Central memory CD8-positive, alpha-beta T cell (primary cell): ENCODE data around the gene JAZF1.

Experiments used
- ATAC-seq: fragments of 150-1000 bp; cut with Tn5 transposase; replicated peaks from 2 replicates; pipeline ENCODE4 v1.10.0; 2022; ENCODE audit warnings: mild to moderate bottlenecking, moderate FRiP score, moderate number of reproducible peaks; ENCODE audit not compliant: poor library complexity, severe bottlenecking; ENCODE audit errors: extremely low read depth
- DNase-seq, 2 donors: peaks; one replicate each; pipeline ENCODE4 v3.0.0; 2021; ENCODE audit warnings: low spot score in 2 of 2
- H3K27ac Mint-ChIP-seq: one replicate; pipeline ENCODE4 v1.8.0; 2022; ENCODE audit warnings: low read depth, mild to moderate bottlenecking, moderate library complexity, mixed read lengths
- H3K27me3 Mint-ChIP-seq: one replicate; pipeline ENCODE4 v1.8.0; 2022; ENCODE audit warnings: mixed read lengths
- H3K36me3 Mint-ChIP-seq: one replicate; pipeline ENCODE4 v1.8.0; 2022; ENCODE audit warnings: mild to moderate bottlenecking, moderate library complexity, mixed read lengths; ENCODE audit not compliant: insufficient read depth
- H3K4me1 Mint-ChIP-seq: one replicate; pipeline ENCODE4 v1.8.0; 2022; ENCODE audit warnings: mixed read lengths
- H3K4me3 Mint-ChIP-seq: one replicate; pipeline ENCODE4 v1.8.0; 2022; ENCODE audit warnings: mild to moderate bottlenecking, moderate library complexity, mixed read lengths
- H3K9me3 Mint-ChIP-seq: one replicate; pipeline ENCODE4 v1.8.0; 2022; ENCODE audit warnings: mixed read lengths

JAZF1 gene

GRCh38 chr7:28180364-28181147, at the start of gene JAZF1:
Gene JAZF1 (minus strand): TSS chr7:28180795.
- Mint-ChIP-seq H3K9me3 (no peaks in the 10 kb centered on the region), H3K36me3 (peaks cover 11% of the 10 kb centered on the region), H3K27me3 (no peaks in the 10 kb centered on the region), H3K4me3 (peak within 1 kb of the TSS; percentile 88), H3K27ac (peak within 1 kb of the TSS; percentile 90), H3K4me1 (peaks cover 38% of the 10 kb centered on the region)
- ATAC-seq (peak; percentile 53), DNase-seq (peak; percentile 39 to 42)

GRCh38 chr7:28230261-28230660, 49.7 kb upstream of the JAZF1 start:
- no peak overlapping the region for H3K4me3 Mint-ChIP-seq
- H3K27ac Mint-ChIP-seq = no peak overlapping the region
- no peak for DNase-seq
- H3K4me1 Mint-ChIP-seq = no peaks in the 10 kb centered on the region
- no peaks in the 10 kb centered on the region for H3K9me3 Mint-ChIP-seq
- H3K27me3 Mint-ChIP-seq = no peaks in the 10 kb centered on the region
- H3K36me3 Mint-ChIP-seq = peaks cover 2% of the 10 kb centered on the region
- ATAC-seq = no peak

GRCh38 chr7:28228396-28228795, 47.8 kb upstream of the JAZF1 start:
- DNase-seq (no peak), ATAC-seq (no peak)
- Mint-ChIP-seq H3K27me3 (no peaks in the 10 kb centered on the region), H3K4me3 (no peak overlapping the region), H3K27ac (no peak overlapping the region), H3K36me3 (peaks cover 2% of the 10 kb centered on the region), H3K9me3 (no peaks in the 10 kb centered on the region), H3K4me1 (no peaks in the 10 kb centered on the region)

- no peak for ATAC-seq
- no peak overlapping the region for H3K27ac Mint-ChIP-seq
- H3K27me3 Mint-ChIP-seq = no peaks in the 10 kb centered on the region
- H3K4me1 Mint-ChIP-seq = no peaks in the 10 kb centered on the region
- no peak overlapping the region for H3K4me3 Mint-ChIP-seq
- DNase-seq = no peak
- no peaks in the 10 kb centered on the region for H3K9me3 Mint-ChIP-seq
- H3K36me3 Mint-ChIP-seq = peaks cover 2% of the 10 kb centered on the region
Measured at GRCh38 chr7:28226003-28226402, 45.4 kb upstream of the JAZF1 start.

GRCh38 chr7:28225576-28225975, 45.0 kb upstream of the JAZF1 start:
- DNase-seq = no peak
- H3K27me3 Mint-ChIP-seq = no peaks in the 10 kb centered on the region
- H3K27ac Mint-ChIP-seq = no peak overlapping the region
- ATAC-seq = no peak
- H3K9me3 Mint-ChIP-seq = no peaks in the 10 kb centered on the region
- no peak overlapping the region for H3K4me3 Mint-ChIP-seq
- no peaks in the 10 kb centered on the region for H3K4me1 Mint-ChIP-seq
- peaks cover 2% of the 10 kb centered on the region for H3K36me3 Mint-ChIP-seq

GRCh38 chr7:28224675-28225074, 44.1 kb upstream of the JAZF1 start:
- ATAC-seq (no peak), DNase-seq (no peak)
- Mint-ChIP-seq H3K4me3 (no peak overlapping the region), H3K27me3 (no peaks in the 10 kb centered on the region), H3K4me1 (no peaks in the 10 kb centered on the region), H3K9me3 (no peaks in the 10 kb centered on the region), H3K36me3 (peaks cover 2% of the 10 kb centered on the region), H3K27ac (no peak overlapping the region)

GRCh38 chr7:28224172-28224571, 43.6 kb upstream of the JAZF1 start:
- Mint-ChIP-seq H3K9me3 (no peaks in the 10 kb centered on the region), H3K4me1 (no peaks in the 10 kb centered on the region), H3K4me3 (no peak overlapping the region), H3K27ac (no peak overlapping the region), H3K27me3 (no peaks in the 10 kb centered on the region), H3K36me3 (peaks cover 2% of the 10 kb centered on the region)
- ATAC-seq = no peak
- DNase-seq = no peak

- DNase-seq = no peak
- Mint-ChIP-seq H3K4me1 (no peaks in the 10 kb centered on the region), H3K9me3 (no peaks in the 10 kb centered on the region), H3K36me3 (peaks cover 2% of the 10 kb centered on the region), H3K27me3 (no peaks in the 10 kb centered on the region), H3K4me3 (no peak overlapping the region), H3K27ac (no peak overlapping the region)
- no peak for ATAC-seq
Measured at GRCh38 chr7:28222636-28223035, 42.0 kb upstream of the JAZF1 start.

- H3K27me3 Mint-ChIP-seq = no peaks in the 10 kb centered on the region
- H3K4me1 Mint-ChIP-seq = no peaks in the 10 kb centered on the region
- no peak for ATAC-seq
- no peak for DNase-seq
- H3K36me3 Mint-ChIP-seq = no peaks in the 10 kb centered on the region
- H3K27ac Mint-ChIP-seq = no peak overlapping the region
- H3K9me3 Mint-ChIP-seq = no peaks in the 10 kb centered on the region
- no peak overlapping the region for H3K4me3 Mint-ChIP-seq
Measured at GRCh38 chr7:28219793-28220192, 39.2 kb upstream of the JAZF1 start.

GRCh38 chr7:28217143-28217542, 36.5 kb upstream of the JAZF1 start:
- Mint-ChIP-seq H3K4me1 (no peaks in the 10 kb centered on the region), H3K36me3 (no peaks in the 10 kb centered on the region), H3K9me3 (no peaks in the 10 kb centered on the region), H3K27ac (no peak overlapping the region), H3K4me3 (no peak overlapping the region), H3K27me3 (no peaks in the 10 kb centered on the region)
- ATAC-seq = no peak
- DNase-seq = no peak

- Mint-ChIP-seq H3K4me1 (peaks cover 23% of the 10 kb centered on the region), H3K4me3 (no peak overlapping the region)
Measured at GRCh38 chr7:28211006-28211405, 30.4 kb upstream of the JAZF1 start.

GRCh38 chr7:28208506-28208905, 27.9 kb upstream of the JAZF1 start:
- DNase-seq = no peak
- H3K4me1 Mint-ChIP-seq = peaks cover 29% of the 10 kb centered on the region
- no peak overlapping the region for H3K27ac Mint-ChIP-seq
- no peak for ATAC-seq
- H3K9me3 Mint-ChIP-seq = peaks cover 6% of the 10 kb centered on the region
- H3K27me3 Mint-ChIP-seq = no peaks in the 10 kb centered on the region
- peaks cover 2% of the 10 kb centered on the region for H3K36me3 Mint-ChIP-seq
- no peak overlapping the region for H3K4me3 Mint-ChIP-seq

More at GRCh38 chr7:28211006-28211405, 30.4 kb upstream of the JAZF1 start:
- no peaks in the 10 kb centered on the region for H3K27me3 Mint-ChIP-seq
- H3K36me3 Mint-ChIP-seq = peaks cover 2% of the 10 kb centered on the region
- peaks cover 6% of the 10 kb centered on the region for H3K9me3 Mint-ChIP-seq
- DNase-seq (no peak), ATAC-seq (no peak)
- no peak overlapping the region for H3K27ac Mint-ChIP-seq

GRCh38 chr7:28207486-28208158, 27.0 kb upstream of the JAZF1 start:
- Mint-ChIP-seq H3K9me3 (peaks cover 6% of the 10 kb centered on the region), H3K36me3 (peaks cover 2% of the 10 kb centered on the region), H3K27me3 (no peaks in the 10 kb centered on the region), H3K27ac (no peak overlapping the region), H3K4me1 (peaks cover 37% of the 10 kb centered on the region), H3K4me3 (no peak overlapping the region)
- ATAC-seq (no peak), DNase-seq (no peak)
